ENCODE measurements around the gene PRSS2.

Gene PRSS2

GRCh38 chr7:142788303-142789289, 17.8 kb downstream of the PRSS2 start:
- DNase-seq = no peak

GRCh38 chr7:142789441-142789840, 18.7 kb downstream of the PRSS2 start:
- no peak for DNase-seq

- no peak for DNase-seq
Measured at GRCh38 chr7:142790056-142790455, 19.3 kb downstream of the PRSS2 start.

- no peak for DNase-seq
Measured at GRCh38 chr7:142790555-142790954, 19.8 kb downstream of the PRSS2 start.

GRCh38 chr7:142791502-142791901, 20.7 kb downstream of the PRSS2 start:
- DNase-seq = peak; percentile 7

GRCh38 chr7:142792129-142792528, 21.4 kb downstream of the PRSS2 start:
- DNase-seq = no peak

- peak; percentile 19 for DNase-seq
Measured at GRCh38 chr7:142792593-142792992, 21.8 kb downstream of the PRSS2 start.

- peak; percentile 6 for DNase-seq
Measured at GRCh38 chr7:142793156-142793555, 22.4 kb downstream of the PRSS2 start.

- peak; percentile 35 for DNase-seq
Measured at GRCh38 chr7:142795339-142795863, 24.6 kb downstream of the PRSS2 start.

- DNase-seq = no peak
Measured at GRCh38 chr7:142796001-142796500, 25.3 kb downstream of the PRSS2 start.

- DNase-seq = peak; percentile 53
Measured at GRCh38 chr7:142796501-142797390, 26.0 kb downstream of the PRSS2 start.

GRCh38 chr7:142797391-142798377, 26.9 kb downstream of the PRSS2 start:
- peak; percentile 39 for DNase-seq

GRCh38 chr7:142798451-142799436, 28.0 kb downstream of the PRSS2 start:
- DNase-seq = no peak

GRCh38 chr7:142799437-142799835, 28.7 kb downstream of the PRSS2 start:
- peak; percentile 4 for DNase-seq

GRCh38 chr7:142800088-142800487, 29.3 kb downstream of the PRSS2 start:
- DNase-seq = no peak

GRCh38 chr7:142800699-142801260, 30.0 kb downstream of the PRSS2 start:
- DNase-seq = peak; percentile 9

GRCh38 chr7:142801601-142802295, 31.0 kb downstream of the PRSS2 start:
- peak; percentile 18 for DNase-seq

- no peak for DNase-seq
Measured at GRCh38 chr7:142802301-142802700, 31.5 kb downstream of the PRSS2 start.

- no peak for DNase-seq
Measured at GRCh38 chr7:142803901-142804300, 33.1 kb downstream of the PRSS2 start.

All from right forelimb (tissue), 1 donor.